HCT116 (cell line): ENCODE measurements around the gene C9orf50. TPM values are rescaled to one million over a fixed set of nuclear protein-coding genes. Genes with fewer than 3 reads are reported as not detected.

Source experiments
- ATAC-seq: fragments of 200-7000 bp; cut with Tn5 transposase; 2 replicates; pipeline ENCODE4 v1.9.1; 2020; ENCODE audit warnings: mild to moderate bottlenecking, moderate library complexity
- BruUV-seq: library from RNA; stranded (reverse); fragments of 400-500 nt; replicated peaks from 2 replicates; lab custom pipeline; 2021; lab: Mats Ljungman, UMichigan
- CTCF ChIA-PET: fragments of 300-600 bp; sonication (Branson Sonifier 250); formaldehyde crosslinking; loops from one replicate; lab custom pipeline; 2021; ENCODE audit warnings: antibody characterized with exemption; lab: Charles Lee
- POLR2A ChIA-PET: fragments of 300-600, 350-600 bp; sonication (Branson Sonifier 250); formaldehyde crosslinking; loops from one replicate; lab custom pipeline; 2021; ENCODE audit warnings: antibody characterized with exemption; lab: Charles Lee
- RAD21 ChIA-PET, 2 experiments: fragments of 300-600 bp; sonication (Branson Sonifier 250); formaldehyde crosslinking; loops; one replicate each; lab custom pipeline; 2023; ENCODE audit warnings: low total read pairs in 2 of 2; ENCODE audit not compliant: uncharacterized antibody in 2 of 2, unreplicated experiment in 2 of 2, low non-redundant PET in 1 of 2; lab: Charles Lee
- DNase-seq: peaks from one replicate; pipeline ENCODE4 v3.0.0-alpha.2; 2010; ENCODE audit warnings: low read depth, low spot score
- H2AFZ ChIP-seq: fragments of 200-600 bp; shearing (Covaris generic), sonication (generic); 2 replicates; pipeline ENCODE4 v1.6.1; 2017; ENCODE audit warnings: low read depth, mixed run types, mixed read lengths, antibody characterized with exemption, low read length; ENCODE audit not compliant: poor library complexity, severe bottlenecking
- H3K27ac ChIP-seq: 2 replicates; pipeline ENCODE4 v1.5.1; 2012; ENCODE audit warnings: low read depth, low read length
- H3K27me3 ChIP-seq: fragments of 200-600 bp; sonication (generic); 2 replicates; pipeline ENCODE4 v1.6.1; 2016; ENCODE audit warnings: mixed run types, low read length, mixed read lengths; ENCODE audit not compliant: insufficient read depth
- H3K36me3 ChIP-seq, 2 experiments: fragments of 200-500 bp in 1 of 2; fragments of 200-600 bp in 1 of 2; sonication (Bioruptor generic) in 1 of 2; sonication (generic) in 1 of 2; 2 replicates each; pipeline versions ENCODE4 v1.5.1 to v1.6.1; 2014 to 2016; ENCODE audit warnings: low read length in 2 of 2, inconsistent platforms in 1 of 2, mixed read lengths in 1 of 2, mixed run types in 1 of 2; ENCODE audit not compliant: insufficient read depth in 2 of 2, control insufficient read depth in 1 of 2
- H3K4me1 ChIP-seq, 2 experiments: fragments of 200-600 bp in 1 of 2; sonication (generic) in 1 of 2; 2 replicates each; pipeline versions ENCODE4 v1.5.1 to v1.6.1; 2012 to 2017; ENCODE audit warnings: low read length in 2 of 2, inconsistent platforms in 1 of 2, mild to moderate bottlenecking in 1 of 2, mixed read lengths in 1 of 2, mixed run types in 1 of 2, moderate library complexity in 1 of 2; ENCODE audit not compliant: insufficient read depth in 2 of 2, control insufficient read depth in 1 of 2
- H3K4me2 ChIP-seq: fragments of 200-600 bp; sonication (generic); 2 replicates; pipeline ENCODE4 v1.6.1; 2017; ENCODE audit warnings: mixed run types, low read length, mixed read lengths
- H3K4me3 ChIP-seq, 2 experiments: fragments of 200-600 bp in 1 of 2; sonication (generic) in 1 of 2; replicated peaks in 1 of 2; 2 replicates each; pipeline ENCODE4 v1.5.1; 2011 to 2016; ENCODE audit warnings: low read length in 2 of 2, control low read depth in 1 of 2, low read depth in 1 of 2, mild to moderate bottlenecking in 1 of 2, mixed read lengths in 1 of 2, mixed run types in 1 of 2
- H3K79me2 ChIP-seq: fragments of 200-600 bp; sonication (generic); 2 replicates; pipeline ENCODE4 v1.6.1; 2017; ENCODE audit warnings: mild to moderate bottlenecking, mixed run types, low read length, moderate library complexity, mixed read lengths; ENCODE audit not compliant: insufficient read depth
- H3K9ac ChIP-seq: fragments of 200-600 bp; sonication (generic); 2 replicates; pipeline ENCODE4 v1.6.1; 2016; ENCODE audit warnings: low read length, mixed read lengths
- H3K9me2 ChIP-seq: fragments of 200-600 bp; sonication (generic), shearing (Covaris generic); 2 replicates; pipeline ENCODE4 v1.6.1; 2017; ENCODE audit warnings: mixed run types, mild to moderate bottlenecking, moderate library complexity; ENCODE audit not compliant: insufficient read depth
- H3K9me3 ChIP-seq, 2 experiments: fragments of 200-500 bp in 1 of 2; fragments of 200-600 bp in 1 of 2; sonication (Bioruptor generic) in 1 of 2; sonication (generic) in 1 of 2; 2 replicates each; pipeline ENCODE4 v1.6.1; 2014 to 2017; ENCODE audit warnings: low read length in 2 of 2, mixed read lengths in 2 of 2, inconsistent platforms in 1 of 2, low read depth in 1 of 2, mild to moderate bottlenecking in 1 of 2, mixed run types in 1 of 2, moderate library complexity in 1 of 2; ENCODE audit not compliant: control insufficient read depth in 1 of 2, insufficient read depth in 1 of 2
- H4K20me1 ChIP-seq: fragments of 200-600 bp; sonication (generic), shearing (Covaris generic); 2 replicates; pipeline ENCODE4 v1.6.1; 2017; ENCODE audit warnings: mixed run types, mild to moderate bottlenecking, moderate library complexity; ENCODE audit not compliant: insufficient read depth
- CBX3 ChIP-seq: IDR thresholded peaks from 2 replicates; pipeline ENCODE4 v1.6.1; 2012; ENCODE audit warnings: low read depth
- CEBPB ChIP-seq: IDR thresholded peaks from 2 replicates; pipeline ENCODE4 v1.6.1; 2012; ENCODE audit warnings: low read depth
- EGR1 ChIP-seq: IDR thresholded peaks from 2 replicates; pipeline ENCODE4 v1.6.1; 2012; ENCODE audit warnings: low read depth
- ELF1 ChIP-seq: IDR thresholded peaks from 2 replicates; pipeline ENCODE4 v1.6.1; 2012; ENCODE audit warnings: low read depth, borderline replicate concordance
- EZH2 ChIP-seq: fragments of 200-600 bp; sonication (generic); IDR thresholded peaks from 2 replicates; pipeline ENCODE4 v1.6.1; 2017; ENCODE audit warnings: antibody characterized with exemption, mixed run types
- EZH2phosphoT487 ChIP-seq: fragments of 200-600 bp; IDR thresholded peaks from 2 replicates; pipeline ENCODE4 v1.6.1; 2018; ENCODE audit warnings: antibody characterized with exemption, borderline replicate concordance
- JUND ChIP-seq: IDR thresholded peaks from 2 replicates; pipeline ENCODE4 v1.6.1; 2012
- POLR2A ChIP-seq: IDR thresholded peaks from 2 replicates; pipeline ENCODE4 v1.7.0; 2011; ENCODE audit warnings: borderline replicate concordance; ENCODE audit not compliant: insufficient read depth, insufficient read length; ENCODE audit errors: extremely low read depth
- SIN3A ChIP-seq: IDR thresholded peaks from 2 replicates; pipeline ENCODE4 v1.6.1; 2012; ENCODE audit warnings: low read depth
- SRF ChIP-seq: IDR thresholded peaks from 2 replicates; pipeline ENCODE4 v1.6.1; 2012; ENCODE audit warnings: low read depth
- YY1 ChIP-seq: IDR thresholded peaks from 2 replicates; pipeline ENCODE4 v1.6.1; 2011; ENCODE audit warnings: low read length, low read depth, moderate library complexity, mild to moderate bottlenecking; ENCODE audit not compliant: insufficient replicate concordance; ENCODE audit errors: extremely low read depth
- ZNF274 ChIP-seq: fragments of 200-500 bp; sonication (Bioruptor generic); IDR thresholded peaks from 2 replicates; pipeline ENCODE4 v1.6.1; 2014; ENCODE audit warnings: mild to moderate bottlenecking, low read depth, low read length, inconsistent platforms
- intact Hi-C: fragments of 100-400 bp; cut with micrococcal nuclease; formaldehyde crosslinking; loops from 2 replicates; pipeline ENCODE4 v1.10.0; 2022
- total RNA-seq: library from RNA; stranded (reverse); gene quantifications from one replicate; pipeline ENCODE4 v1.2.1, GENCODE V29; 2021; ENCODE audit not compliant: unreplicated experiment
- TF ChIP-seq, protein P1 (sequence below): IDR thresholded peaks from 2 replicates; pipeline ENCODE4 v1.6.1; 2012
- TF ChIP-seq, protein P2 (sequence below): IDR thresholded peaks from 2 replicates; pipeline ENCODE4 v1.6.1; 2012
- TF ChIP-seq, protein P3 (sequence below): IDR thresholded peaks from 2 replicates; pipeline ENCODE4 v1.6.1; 2011; ENCODE audit warnings: mild to moderate bottlenecking, low read length, moderate library complexity; ENCODE audit not compliant: insufficient replicate concordance; ENCODE audit errors: extremely low read depth

Gene C9orf50
- total RNA-seq, 1 experiment from 2014 or later: not detected

DNA sequence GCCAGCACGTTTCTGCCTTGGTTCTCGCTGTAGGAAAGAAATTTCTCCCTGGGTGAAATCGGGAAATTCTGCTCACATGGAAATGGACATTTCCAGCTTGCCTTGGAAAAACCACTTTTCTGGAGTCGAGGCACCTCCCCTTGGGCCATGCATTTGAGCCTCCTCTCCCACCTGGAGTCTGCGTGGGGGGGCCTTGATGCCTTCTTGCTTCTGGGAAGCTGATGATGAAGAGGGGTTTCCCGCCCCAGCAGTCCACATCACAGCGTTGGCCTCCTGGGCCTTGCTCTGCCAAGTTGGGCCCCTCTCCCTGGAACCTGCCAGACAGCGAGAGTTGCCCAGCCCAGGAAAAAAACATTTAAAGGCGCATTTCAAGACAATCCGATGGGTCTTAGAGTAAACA, 22.8 kb upstream of the C9orf50 start:
- H3K9ac ChIP-seq: no peak overlapping the region
- H3K9me2 ChIP-seq: no peaks in the 10 kb centered on the region
- peaks cover 10 to 17% of the 10 kb centered on the region in 2 experiments; a peak in 3 of 4 replicates for H3K4me1 ChIP-seq
- no peak overlapping the region for H3K27ac ChIP-seq
- ATAC-seq (no peak), DNase-seq (no peak)
- TF ChIP-seq CEBPB (no peak), ELF1 (no peak), CBX3 (no peak), SIN3A (no peak), YY1 (no peak)
- intact Hi-C loops: loop anchor here (5.0 kb wide), 1 partner anchor 84 kb away; no protein-coding TSS in a partner anchor
- peaks cover 32% of the 10 kb centered on the region for H3K79me2 ChIP-seq
- no peaks in the 10 kb centered on the region for H3K9me3 ChIP-seq
- H3K4me3 ChIP-seq: no peak overlapping the region
- H3K27me3 ChIP-seq: no peaks in the 10 kb centered on the region
- H4K20me1 ChIP-seq: no peaks in the 10 kb centered on the region
- ChIA-PET CTCF (interaction anchor here (1.0 to 3.4 kb wide), 2 partner anchors 94 to 147 kb away, joined by 3 to 18 read pairs; no protein-coding TSS in a partner anchor), RAD21 (no interaction called here), POLR2A (no interaction called here)
- H2AFZ ChIP-seq: no peak overlapping the region
- H3K36me3 ChIP-seq: peaks cover 0 to 5% of the 10 kb centered on the region in 2 experiments; a peak in 2 of 4 replicates
- H3K4me2 ChIP-seq: no peak overlapping the region
- no TSS peak for BruUV-seq

DNA sequence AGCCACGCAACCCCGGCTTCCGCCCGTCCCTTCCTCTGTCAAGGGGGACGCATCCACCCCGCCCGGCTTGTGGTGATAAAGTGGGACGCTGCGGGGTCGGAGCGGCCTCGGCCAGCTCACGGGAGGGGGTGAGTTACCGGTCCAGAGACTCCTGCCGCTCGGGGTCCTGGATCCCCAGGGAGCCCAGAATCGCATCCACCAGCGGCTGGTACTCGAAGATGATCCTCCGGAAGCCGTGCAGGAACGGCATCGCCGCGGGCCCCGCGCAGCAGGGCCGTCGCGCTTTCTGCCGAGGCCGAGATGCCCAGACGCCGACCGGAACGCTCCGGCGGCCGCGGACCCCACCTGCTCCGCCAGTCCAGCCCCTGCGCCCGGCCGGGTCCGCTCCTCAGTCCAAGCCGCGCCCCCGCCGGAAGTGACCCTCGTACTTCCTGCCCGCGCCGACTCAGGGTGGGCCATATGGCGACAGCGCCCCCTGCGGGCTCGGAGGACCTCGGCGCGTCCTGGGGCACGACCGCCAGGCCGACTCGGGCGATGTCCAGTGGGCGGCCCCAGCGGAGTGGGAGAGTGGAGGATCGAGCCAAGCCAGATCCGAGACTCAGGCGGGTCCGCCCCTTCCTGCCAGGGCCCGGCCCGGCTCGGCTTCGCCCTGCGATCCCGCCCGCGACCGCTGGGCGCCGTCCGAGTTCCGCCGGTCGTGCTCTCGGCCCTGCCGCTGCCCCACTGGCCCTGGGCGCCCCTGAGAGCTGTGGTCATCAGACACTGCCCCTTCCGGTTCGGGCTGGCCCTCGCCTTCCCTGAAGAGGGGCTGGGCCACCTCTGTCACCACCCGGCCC, 21.1 kb upstream of the C9orf50 start, which contains the start of gene ASB6:
TSS of gene ASB6 (minus strand) at position 402 of the 836 bp plus-strand sequence. CDS start at position 250, 152 bp downstream.
- H3K27ac ChIP-seq: peak within 1 kb of the TSS; percentile 74
- TF ChIP-seq CEBPB (no peak), SRF (no peak), EZH2phosphoT487 (no peak), ZNF274 (no peak), EZH2 (no peak), POLR2A (peak; percentile 26), JUND (no peak), EGR1 (no peak)
- TF ChIP-seq, protein P1, sequence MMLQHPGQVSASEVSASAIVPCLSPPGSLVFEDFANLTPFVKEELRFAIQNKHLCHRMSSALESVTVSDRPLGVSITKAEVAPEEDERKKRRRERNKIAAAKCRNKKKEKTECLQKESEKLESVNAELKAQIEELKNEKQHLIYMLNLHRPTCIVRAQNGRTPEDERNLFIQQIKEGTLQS: no peak
- TF ChIP-seq, protein P2, sequence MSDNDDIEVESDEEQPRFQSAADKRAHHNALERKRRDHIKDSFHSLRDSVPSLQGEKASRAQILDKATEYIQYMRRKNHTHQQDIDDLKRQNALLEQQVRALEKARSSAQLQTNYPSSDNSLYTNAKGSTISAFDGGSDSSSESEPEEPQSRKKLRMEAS: no peak
- TF ChIP-seq, protein P3, sequence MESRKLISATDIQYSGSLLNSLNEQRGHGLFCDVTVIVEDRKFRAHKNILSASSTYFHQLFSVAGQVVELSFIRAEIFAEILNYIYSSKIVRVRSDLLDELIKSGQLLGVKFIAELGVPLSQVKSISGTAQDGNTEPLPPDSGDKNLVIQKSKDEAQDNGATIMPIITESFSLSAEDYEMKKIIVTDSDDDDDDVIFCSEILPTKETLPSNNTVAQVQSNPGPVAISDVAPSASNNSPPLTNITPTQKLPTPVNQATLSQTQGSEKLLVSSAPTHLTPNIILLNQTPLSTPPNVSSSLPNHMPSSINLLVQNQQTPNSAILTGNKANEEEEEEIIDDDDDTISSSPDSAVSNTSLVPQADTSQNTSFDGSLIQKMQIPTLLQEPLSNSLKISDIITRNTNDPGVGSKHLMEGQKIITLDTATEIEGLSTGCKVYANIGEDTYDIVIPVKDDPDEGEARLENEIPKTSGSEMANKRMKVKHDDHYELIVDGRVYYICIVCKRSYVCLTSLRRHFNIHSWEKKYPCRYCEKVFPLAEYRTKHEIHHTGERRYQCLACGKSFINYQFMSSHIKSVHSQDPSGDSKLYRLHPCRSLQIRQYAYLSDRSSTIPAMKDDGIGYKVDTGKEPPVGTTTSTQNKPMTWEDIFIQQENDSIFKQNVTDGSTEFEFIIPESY: no peak

More for the DNA sequence above, 21.1 kb upstream of the C9orf50 start, which contains the start of gene ASB6:
- RAD21 ChIA-PET: no interaction called here
- ATAC-seq (peak; percentile 98), DNase-seq (peak; percentile 92)
- CTCF ChIA-PET: interaction anchor here (0.8 to 3.4 kb wide), 7 partner anchors 9 to 502 kb away, joined by 3 to 18 read pairs (median 4); no protein-coding TSS in a partner anchor
- Histone ChIP-seq H3K27me3 (no peaks in the 10 kb centered on the region), H2AFZ (peak within 1 kb of the TSS; percentile 80), H3K4me1 (peaks cover 10 to 17% of the 10 kb centered on the region in 2 experiments; a peak in 3 of 4 replicates), H3K9me3 (no peaks in the 10 kb centered on the region), H3K79me2 (peaks cover 42% of the 10 kb centered on the region), H4K20me1 (no peaks in the 10 kb centered on the region), H3K4me2 (peak within 1 kb of the TSS; percentile 97), H3K9ac (peak within 1 kb of the TSS; percentile 79), H3K36me3 (peaks cover 4 to 14% of the 10 kb centered on the region in 2 experiments; a peak in 2 of 4 replicates), H3K4me3 (peak within 1 kb of the TSS; percentile 85 to 95), H3K9me2 (no peaks in the 10 kb centered on the region)
- BruUV-seq: no TSS peak
- intact Hi-C loops: loop anchor here (1.0 to 5.0 kb wide), 2 partner anchors 85 to 141 kb away; no protein-coding TSS in a partner anchor
- POLR2A ChIA-PET: no interaction called here
